BLaER1 (cell line): ENCODE results near the gene CPAMD8.
A peak's percentile ranks its signal among the peaks of the same experiment; 100 is the strongest.
"Not testable (repeated sequence)": the region's sequence is repeated elsewhere in the genome, so short reads cannot be mapped to it uniquely, and the experiment has no call there.

Source experiments
- H3K27ac ChIP-seq: shearing (Covaris generic); formaldehyde crosslinking; 2 replicates; pipeline ENCODE4 v1.8.1; 2022
- H3K27me3 ChIP-seq: shearing (Covaris generic); formaldehyde crosslinking; 2 replicates; pipeline ENCODE4 v1.8.1; 2022
- H3K36me3 ChIP-seq: shearing (Covaris generic); formaldehyde crosslinking; 2 replicates; pipeline ENCODE4 v1.8.1; 2022
- H3K4me1 ChIP-seq: shearing (Covaris generic); formaldehyde crosslinking; 2 replicates; pipeline ENCODE4 v1.8.1; 2022
- H3K4me2 ChIP-seq: shearing (Covaris generic); formaldehyde crosslinking; 2 replicates; pipeline ENCODE4 v1.8.1; 2022
- H3K4me3 ChIP-seq: shearing (Covaris generic); formaldehyde crosslinking; 2 replicates; pipeline ENCODE4 v1.8.1; 2022
- H3K9ac ChIP-seq: shearing (Covaris generic); formaldehyde crosslinking; 2 replicates; pipeline ENCODE4 v1.8.1; 2022
- H3K9me3 ChIP-seq: shearing (Covaris generic); formaldehyde crosslinking; 2 replicates; pipeline ENCODE4 v1.8.1; 2022
- H4K20me1 ChIP-seq: shearing (Covaris generic); formaldehyde crosslinking; 2 replicates; pipeline ENCODE4 v1.8.1; 2022
- Cebpa-rat ChIP-seq: shearing (Covaris generic); IDR thresholded peaks from 2 replicates; pipeline ENCODE4 v1.8.1; 2022

CPAMD8 gene

GRCh38 chr19:17025361-17025760 lies 1.2 kb downstream of the CPAMD8 start:
- no peak for TF ChIP-seq Cebpa-rat
- Histone ChIP-seq H3K9ac (0 out of 2 replicates have a peak overlapping the region, but pooled peaks have one; percentile 58), H3K4me2 (peak overlapping the region; percentile 83), H3K9me3 (peaks cover 41% of the 10 kb centered on the region), H3K27ac (no peak overlapping the region), H4K20me1 (no peaks in the 10 kb centered on the region), H3K4me1 (peaks cover 59% of the 10 kb centered on the region), H3K36me3 (peaks cover 20% of the 10 kb centered on the region; the same call in 1 of the 2 replicates), H3K27me3 (peaks cover 30% of the 10 kb centered on the region), H3K4me3 (peak overlapping the region; percentile 67; the same call in 1 of the 2 replicates)

DNA sequence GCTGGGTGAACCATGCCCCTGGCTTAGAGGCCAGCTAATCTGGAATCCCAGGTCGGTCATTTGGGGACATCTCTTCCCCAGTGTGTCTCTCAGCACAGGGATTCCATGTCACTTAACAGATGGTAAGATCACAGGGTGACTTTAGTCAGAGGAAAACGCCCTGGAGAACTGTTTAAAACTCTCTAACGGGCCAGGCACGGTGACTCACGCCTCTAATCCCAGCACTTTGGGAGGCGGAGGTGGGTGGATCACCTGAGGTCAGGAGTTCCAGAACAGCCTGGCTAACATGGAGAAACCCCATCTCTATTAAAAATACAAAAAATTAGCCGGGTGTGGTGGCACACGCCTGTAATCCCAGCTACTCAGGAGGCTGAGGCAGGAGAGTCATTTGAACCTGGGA lies 1.7 kb downstream of the CPAMD8 start:
- H3K27ac ChIP-seq, H3K4me2 ChIP-seq, H4K20me1 ChIP-seq, H3K9ac ChIP-seq, H3K4me3 ChIP-seq: not testable (repeated sequence)
- peaks cover 30% of the 10 kb centered on the region for H3K27me3 ChIP-seq
- H3K9me3 ChIP-seq, result peaks cover 41% of the 10 kb centered on the region
- H3K36me3 ChIP-seq, result peaks cover 20% of the 10 kb centered on the region; the same call in 1 of the 2 replicates
- peaks cover 63% of the 10 kb centered on the region for H3K4me1 ChIP-seq

GRCh38 chr19:17023805-17024204 lies 2.8 kb downstream of the CPAMD8 start:
- Histone ChIP-seq H3K36me3 (peaks cover 20% of the 10 kb centered on the region; the same call in 1 of the 2 replicates), H3K4me3 (0 out of 2 replicates have a peak overlapping the region, but pooled peaks have one; percentile 15), H3K4me2 (no peak overlapping the region), H3K27ac (no peak overlapping the region), H4K20me1 (no peaks in the 10 kb centered on the region), H3K27me3 (peaks cover 30% of the 10 kb centered on the region), H3K9me3 (peaks cover 41% of the 10 kb centered on the region), H3K9ac (no peak overlapping the region), H3K4me1 (peaks cover 60% of the 10 kb centered on the region)
- no peak for TF ChIP-seq Cebpa-rat

GRCh38 chr19:17022738-17023137 lies 3.9 kb downstream of the CPAMD8 start:
- Histone ChIP-seq H3K36me3 (peaks cover 20% of the 10 kb centered on the region; the same call in 1 of the 2 replicates), H3K4me2 (no peak overlapping the region), H3K27ac (no peak overlapping the region), H3K4me1 (peaks cover 49% of the 10 kb centered on the region), H3K27me3 (peaks cover 26% of the 10 kb centered on the region), H3K9me3 (peaks cover 41% of the 10 kb centered on the region), H3K9ac (no peak overlapping the region), H4K20me1 (no peaks in the 10 kb centered on the region), H3K4me3 (peak overlapping the region; percentile 15)
- TF ChIP-seq Cebpa-rat, result no peak

DNA sequence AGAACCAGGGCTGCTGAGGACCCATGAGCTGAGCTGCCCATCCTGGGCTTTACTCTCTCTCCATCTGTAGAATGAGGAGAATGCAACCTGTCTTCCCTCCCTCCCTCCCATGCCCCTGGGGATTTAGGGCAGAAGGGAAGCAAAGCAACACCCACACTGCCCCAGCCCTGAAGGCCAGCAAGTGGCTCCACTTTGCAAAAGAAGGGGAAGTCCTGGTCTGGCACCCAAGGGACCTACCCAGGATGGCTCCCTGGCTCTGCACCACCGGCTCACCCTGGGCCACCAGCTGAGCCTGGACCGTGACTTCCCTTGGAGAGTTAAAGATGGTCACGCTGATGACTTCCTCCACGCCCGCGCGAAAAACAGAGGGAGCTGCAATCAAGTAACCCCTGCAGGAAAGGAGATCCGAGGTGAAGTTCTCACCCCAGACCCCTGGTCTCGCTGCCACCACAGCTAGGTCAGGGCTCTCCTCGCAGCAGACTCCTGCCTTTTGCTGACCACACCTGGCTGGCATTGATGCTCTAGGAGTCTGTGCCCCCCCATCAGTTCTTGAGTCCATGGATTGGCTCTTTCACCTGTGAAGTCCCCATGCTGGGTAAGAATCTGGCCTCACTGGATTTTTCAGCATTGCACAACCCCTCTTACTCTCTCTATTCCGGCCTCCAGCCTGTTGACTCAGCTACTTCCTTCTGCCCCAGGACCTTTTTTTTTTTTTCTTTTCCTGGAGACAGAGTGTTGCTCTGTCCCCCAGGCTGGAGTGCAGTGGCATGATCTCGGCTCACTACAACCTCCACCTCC lies 4.6 kb downstream of the CPAMD8 start:
- Histone ChIP-seq H3K27me3 (peaks cover 19% of the 10 kb centered on the region), H3K36me3 (peaks cover 20% of the 10 kb centered on the region; the same call in 1 of the 2 replicates), H3K9me3 (peaks cover 47% of the 10 kb centered on the region), H3K4me2 (peak overlapping the region; percentile 65), H3K27ac (no peak overlapping the region), H4K20me1 (no peaks in the 10 kb centered on the region), H3K9ac (no peak overlapping the region), H3K4me3 (peak overlapping the region; percentile 38; the same call in 1 of the 2 replicates), H3K4me1 (peaks cover 42% of the 10 kb centered on the region)
- TF ChIP-seq Cebpa-rat, result 0 out of 2 replicates have a peak, but pooled peaks have one; percentile 9

- Histone ChIP-seq H3K4me2 (peak overlapping the region; percentile 65), H3K4me3 (no peak overlapping the region), H3K27me3 (peaks cover 15% of the 10 kb centered on the region), H3K27ac (no peak overlapping the region), H3K4me1 (peaks cover 39% of the 10 kb centered on the region), H3K9me3 (peaks cover 52% of the 10 kb centered on the region), H4K20me1 (no peaks in the 10 kb centered on the region), H3K36me3 (peaks cover 20% of the 10 kb centered on the region; the same call in 1 of the 2 replicates), H3K9ac (no peak overlapping the region)
- no peak for TF ChIP-seq Cebpa-rat
These were observed 5.3 kb downstream of the CPAMD8 start for GRCh38 chr19:17021328-17021727.

DNA sequence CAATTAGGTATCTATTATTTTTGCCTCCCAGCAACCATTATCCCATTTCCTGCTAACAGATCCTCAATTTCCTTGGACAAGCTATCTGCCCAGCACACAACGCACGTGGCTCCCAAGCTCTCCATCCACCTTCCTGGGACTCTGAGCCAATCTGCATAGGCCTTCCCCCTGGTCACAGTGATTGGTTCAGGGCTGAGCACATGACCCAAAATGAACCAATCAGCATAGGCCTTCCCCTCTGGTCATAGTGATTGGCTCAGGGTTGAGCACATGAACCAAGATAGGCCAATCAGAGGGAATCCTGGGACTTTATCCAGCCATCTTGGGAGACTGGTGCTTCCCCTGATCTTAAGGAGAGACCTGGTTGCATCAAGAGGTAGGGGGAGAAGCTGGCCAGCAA lies 5.8 kb downstream of the CPAMD8 start:
- Histone ChIP-seq H3K36me3 (peaks cover 20% of the 10 kb centered on the region; the same call in 1 of the 2 replicates), H3K27ac (no peak overlapping the region), H3K4me3 (no peak overlapping the region), H4K20me1 (no peaks in the 10 kb centered on the region), H3K27me3 (peaks cover 10% of the 10 kb centered on the region; the same call in 1 of the 2 replicates), H3K4me1 (peaks cover 34% of the 10 kb centered on the region), H3K9me3 (peaks cover 52% of the 10 kb centered on the region), H3K4me2 (peak overlapping the region; percentile 65), H3K9ac (no peak overlapping the region)
- no peak for TF ChIP-seq Cebpa-rat

DNA sequence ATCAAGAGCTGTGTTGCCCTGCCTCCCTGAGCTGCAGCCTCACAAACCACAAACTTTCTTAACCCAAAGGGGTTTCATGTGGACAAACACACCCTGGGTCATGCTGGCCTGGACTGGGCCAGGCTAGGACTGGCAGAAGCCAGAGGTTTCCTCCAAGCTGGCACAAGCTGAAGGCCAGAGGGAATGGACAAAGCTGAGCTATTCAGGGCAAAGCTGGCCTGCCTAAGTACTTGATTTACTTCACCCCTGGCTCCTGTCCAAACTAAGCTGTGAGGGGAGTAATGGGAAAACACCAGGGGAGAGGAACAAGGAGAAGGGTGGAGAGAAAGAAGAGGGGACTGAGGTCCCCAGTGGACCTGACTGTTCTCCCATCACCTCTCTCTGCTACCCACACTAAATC lies 6.2 kb downstream of the CPAMD8 start:
- TF ChIP-seq Cebpa-rat, result no peak
- peaks cover 20% of the 10 kb centered on the region; the same call in 1 of the 2 replicates for H3K36me3 ChIP-seq
- H3K27ac ChIP-seq, result no peak overlapping the region
- H3K9ac ChIP-seq, result no peak overlapping the region
- H3K27me3 ChIP-seq, result peaks cover 5% of the 10 kb centered on the region; the same call in 1 of the 2 replicates
- peaks cover 30% of the 10 kb centered on the region for H3K4me1 ChIP-seq
- H3K4me3 ChIP-seq, result no peak overlapping the region
- H3K4me2 ChIP-seq, result no peak overlapping the region
- H3K9me3 ChIP-seq, result peaks cover 54% of the 10 kb centered on the region
- H4K20me1 ChIP-seq, result no peaks in the 10 kb centered on the region

DNA sequence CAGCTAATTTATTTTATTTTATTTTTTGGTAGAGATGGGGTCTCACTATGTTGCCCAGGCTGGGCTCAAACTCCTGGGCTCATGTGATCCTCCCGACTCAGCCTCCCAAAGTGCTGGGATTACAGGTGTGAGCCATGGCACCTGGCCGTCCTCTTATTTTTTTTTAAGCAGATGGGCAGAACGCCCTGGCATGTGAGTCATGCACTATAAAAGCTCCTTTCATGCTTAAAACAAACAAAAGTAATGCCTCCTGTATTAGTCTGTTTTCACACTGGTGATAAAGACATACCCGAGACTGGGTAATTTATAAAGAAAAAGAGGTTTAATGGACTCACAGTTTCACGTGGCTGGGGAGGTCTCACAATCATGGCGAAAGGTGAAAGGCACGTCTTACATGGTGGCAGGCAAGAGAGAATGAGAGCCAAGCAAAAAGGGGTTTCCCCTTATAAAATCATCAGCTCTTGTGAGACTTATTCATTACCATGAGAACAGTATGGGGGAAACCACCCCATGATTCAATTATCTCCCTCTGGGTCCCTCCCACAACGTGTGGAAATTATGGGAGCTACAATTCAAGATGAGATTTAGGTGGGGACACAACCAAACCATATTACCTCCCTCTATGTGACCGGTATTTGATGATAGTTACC lies 12.3 kb downstream of the CPAMD8 start:
- H3K4me2 ChIP-seq, H3K9ac ChIP-seq, H3K27me3 ChIP-seq, H4K20me1 ChIP-seq, H3K27ac ChIP-seq, H3K36me3 ChIP-seq, H3K4me3 ChIP-seq: not testable (repeated sequence)
- H3K9me3 ChIP-seq, result peaks cover 31% of the 10 kb centered on the region
- H3K4me1 ChIP-seq, result peaks cover 12% of the 10 kb centered on the region

DNA sequence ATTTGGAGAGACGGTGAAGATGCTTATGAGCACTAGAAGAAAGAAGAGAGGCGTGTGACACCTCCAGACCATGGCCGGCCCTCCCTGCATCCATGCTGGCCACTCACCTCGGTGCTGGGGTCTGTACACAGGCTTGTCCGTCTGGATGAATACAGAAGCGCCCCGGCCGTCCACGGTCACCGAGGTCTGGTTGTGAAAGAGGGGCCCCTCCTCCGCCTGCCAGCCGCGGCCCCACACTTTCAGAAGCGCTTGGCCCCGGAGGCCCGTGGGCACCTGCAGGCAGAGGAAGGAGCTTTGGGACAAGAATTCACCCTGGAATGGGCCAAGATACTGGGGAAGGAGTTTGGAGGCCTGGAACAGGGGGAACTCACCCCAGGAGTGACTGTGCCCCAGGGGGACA lies 15.1 kb downstream of the CPAMD8 start:
- no peak overlapping the region for H3K27ac ChIP-seq
- TF ChIP-seq Cebpa-rat, result no peak
- peaks cover 25% of the 10 kb centered on the region for H3K9me3 ChIP-seq
- peaks cover 12% of the 10 kb centered on the region for H3K4me1 ChIP-seq
- H3K27me3 ChIP-seq, result no peaks in the 10 kb centered on the region
- no peak overlapping the region for H3K4me3 ChIP-seq
- peak overlapping the region; percentile 52 for H3K4me2 ChIP-seq
- H4K20me1 ChIP-seq, result no peaks in the 10 kb centered on the region
- no peak overlapping the region for H3K9ac ChIP-seq
- peaks cover 5% of the 10 kb centered on the region; the same call in 1 of the 2 replicates for H3K36me3 ChIP-seq
